Erythroblast (primary cell): ENCODE data around the gene SEC11C.

Experiments
- GATA1 ChIP-seq: IDR thresholded peaks from 2 replicates; pipeline ENCODE4 v1.6.1; 2011; ENCODE audit warnings: low read depth, mild to moderate bottlenecking, control low read depth, low read length, moderate library complexity
- POLR2A ChIP-seq: IDR thresholded peaks from 2 replicates; pipeline ENCODE4 v1.6.1; 2011; ENCODE audit warnings: mild to moderate bottlenecking, low read length

DNA sequence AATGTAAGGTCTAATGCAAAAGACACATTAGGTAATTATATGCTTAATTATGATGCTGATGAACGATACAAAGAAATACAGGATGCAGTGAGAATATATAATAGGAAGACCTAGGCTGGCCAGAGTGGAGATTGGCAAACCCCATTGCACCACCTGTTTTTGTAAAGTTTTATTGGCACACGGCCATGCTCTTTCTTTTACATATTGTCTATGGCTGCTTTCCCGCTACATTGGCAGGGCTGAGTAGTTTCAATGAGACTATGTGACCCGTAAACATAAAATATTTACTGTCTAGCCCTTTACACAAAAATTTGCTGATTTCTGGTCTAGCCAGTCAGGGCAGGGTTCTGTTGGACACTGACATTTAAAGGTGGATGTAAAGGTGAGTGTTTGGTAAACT is 5.4 kb downstream of the SEC11C start:
- no peak for TF ChIP-seq POLR2A
- no peak for TF ChIP-seq GATA1
